Measurements from ENCODE around the gene CRYBA2.

The CRYBA2 gene

GRCh38 chr2:218993345-218994315 is at the start of gene CRYBA2:
CRYBA2 (minus strand) TSS chr2:218993422; CDS start chr2:218993176, 246 bp downstream.
- Histone ChIP-seq H3K4me1 (ENCODE audit: control insufficient read depth, insufficient read depth, low read length) (peaks cover 44% of the 10 kb centered on the region), H3K27me3 (ENCODE audit: control insufficient read depth, insufficient read depth, low read length) (peaks cover 88% of the 10 kb centered on the region), H3K4me3 (ENCODE audit: low read length) (no peak within 1 kb of the TSS), H3K9ac (ENCODE audit: low read length) (peak within 1 kb of the TSS; percentile 23), H3K36me3 (ENCODE audit: control insufficient read depth, insufficient read depth, low read length) (no peaks in the 10 kb centered on the region), H3K9me3 (ENCODE audit: control insufficient read depth, low read length) (no peaks in the 10 kb centered on the region)

GRCh38 chr2:219042750-219043149 is 49.5 kb upstream of the CRYBA2 start:
- H3K27me3 ChIP-seq (ENCODE audit: control insufficient read depth, insufficient read depth, low read length) = peaks cover 3% of the 10 kb centered on the region
- peaks cover 20% of the 10 kb centered on the region for H3K4me1 ChIP-seq (ENCODE audit: control insufficient read depth, insufficient read depth, low read length)
- no peaks in the 10 kb centered on the region for H3K36me3 ChIP-seq (ENCODE audit: control insufficient read depth, insufficient read depth, low read length)
- no peaks in the 10 kb centered on the region for H3K9me3 ChIP-seq (ENCODE audit: control insufficient read depth, low read length)
- H3K9ac ChIP-seq (ENCODE audit: low read length) = no peak overlapping the region
- no peak overlapping the region for H3K4me3 ChIP-seq (ENCODE audit: low read length)

- H3K27me3 ChIP-seq (ENCODE audit: control insufficient read depth, insufficient read depth, low read length) = peaks cover 3% of the 10 kb centered on the region
- H3K36me3 ChIP-seq (ENCODE audit: control insufficient read depth, insufficient read depth, low read length) = no peaks in the 10 kb centered on the region
- H3K4me1 ChIP-seq (ENCODE audit: control insufficient read depth, insufficient read depth, low read length) = peaks cover 25% of the 10 kb centered on the region
- H3K9ac ChIP-seq (ENCODE audit: low read length) = no peak overlapping the region
- no peaks in the 10 kb centered on the region for H3K9me3 ChIP-seq (ENCODE audit: control insufficient read depth, low read length)
- no peak overlapping the region for H3K4me3 ChIP-seq (ENCODE audit: low read length)
These were observed 48.9 kb upstream of the CRYBA2 start for GRCh38 chr2:219042157-219042556.

- H3K36me3 ChIP-seq (ENCODE audit: control insufficient read depth, insufficient read depth, low read length) = no peaks in the 10 kb centered on the region
- no peaks in the 10 kb centered on the region for H3K9me3 ChIP-seq (ENCODE audit: control insufficient read depth, low read length)
- peaks cover 3% of the 10 kb centered on the region for H3K27me3 ChIP-seq (ENCODE audit: control insufficient read depth, insufficient read depth, low read length)
- no peak within 1 kb of the TSS for H3K4me3 ChIP-seq (ENCODE audit: low read length)
- peaks cover 25% of the 10 kb centered on the region for H3K4me1 ChIP-seq (ENCODE audit: control insufficient read depth, insufficient read depth, low read length)
- no peak within 1 kb of the TSS for H3K9ac ChIP-seq (ENCODE audit: low read length)
These were observed 48.0 kb upstream of the CRYBA2 start, which contains the start of gene CFAP65 for GRCh38 chr2:219041252-219041651. CFAP65 (minus strand) TSS chr2:219041516; CDS start chr2:219039048, 2,468 bp downstream.

GRCh38 chr2:219038600-219038999 is 45.4 kb upstream of the CRYBA2 start:
- Histone ChIP-seq H3K27me3 (ENCODE audit: control insufficient read depth, insufficient read depth, low read length) (peaks cover 3% of the 10 kb centered on the region), H3K9me3 (ENCODE audit: control insufficient read depth, low read length) (no peaks in the 10 kb centered on the region), H3K9ac (ENCODE audit: low read length) (no peak overlapping the region), H3K4me1 (ENCODE audit: control insufficient read depth, insufficient read depth, low read length) (peaks cover 25% of the 10 kb centered on the region), H3K36me3 (ENCODE audit: control insufficient read depth, insufficient read depth, low read length) (no peaks in the 10 kb centered on the region), H3K4me3 (ENCODE audit: low read length) (no peak overlapping the region)

- no peaks in the 10 kb centered on the region for H3K9me3 ChIP-seq (ENCODE audit: control insufficient read depth, low read length)
- H3K4me1 ChIP-seq (ENCODE audit: control insufficient read depth, insufficient read depth, low read length) = peaks cover 23% of the 10 kb centered on the region
These were observed 44.7 kb upstream of the CRYBA2 start for GRCh38 chr2:219037783-219038499.

GRCh38 chr2:219035942-219036341 is 42.7 kb upstream of the CRYBA2 start:
- Histone ChIP-seq H3K36me3 (ENCODE audit: control insufficient read depth, insufficient read depth, low read length) (no peaks in the 10 kb centered on the region), H3K9me3 (ENCODE audit: control insufficient read depth, low read length) (no peaks in the 10 kb centered on the region), H3K9ac (ENCODE audit: low read length) (no peak overlapping the region), H3K4me3 (ENCODE audit: low read length) (no peak overlapping the region), H3K4me1 (ENCODE audit: control insufficient read depth, insufficient read depth, low read length) (peaks cover 19% of the 10 kb centered on the region), H3K27me3 (ENCODE audit: control insufficient read depth, insufficient read depth, low read length) (no peaks in the 10 kb centered on the region)

More at GRCh38 chr2:219037783-219038499, 44.7 kb upstream of the CRYBA2 start:
- H3K27me3 ChIP-seq (ENCODE audit: control insufficient read depth, insufficient read depth, low read length) = peaks cover 3% of the 10 kb centered on the region
- no peak overlapping the region for H3K9ac ChIP-seq (ENCODE audit: low read length)
- no peak overlapping the region for H3K4me3 ChIP-seq (ENCODE audit: low read length)
- H3K36me3 ChIP-seq (ENCODE audit: control insufficient read depth, insufficient read depth, low read length) = no peaks in the 10 kb centered on the region

- H3K4me1 ChIP-seq (ENCODE audit: control insufficient read depth, insufficient read depth, low read length) = peaks cover 19% of the 10 kb centered on the region
- no peaks in the 10 kb centered on the region for H3K9me3 ChIP-seq (ENCODE audit: control insufficient read depth, low read length)
- no peaks in the 10 kb centered on the region for H3K27me3 ChIP-seq (ENCODE audit: control insufficient read depth, insufficient read depth, low read length)
- H3K36me3 ChIP-seq (ENCODE audit: control insufficient read depth, insufficient read depth, low read length) = no peaks in the 10 kb centered on the region
- no peak overlapping the region for H3K9ac ChIP-seq (ENCODE audit: low read length)
- H3K4me3 ChIP-seq (ENCODE audit: low read length) = no peak overlapping the region
These were observed 41.6 kb upstream of the CRYBA2 start for GRCh38 chr2:219034823-219035222.

GRCh38 chr2:219032051-219032745 is 39.0 kb upstream of the CRYBA2 start:
- Histone ChIP-seq H3K9me3 (ENCODE audit: control insufficient read depth, low read length) (no peaks in the 10 kb centered on the region), H3K27me3 (ENCODE audit: control insufficient read depth, insufficient read depth, low read length) (peaks cover 3% of the 10 kb centered on the region), H3K4me1 (ENCODE audit: control insufficient read depth, insufficient read depth, low read length) (no peaks in the 10 kb centered on the region), H3K36me3 (ENCODE audit: control insufficient read depth, insufficient read depth, low read length) (no peaks in the 10 kb centered on the region), H3K9ac (ENCODE audit: low read length) (no peak overlapping the region), H3K4me3 (ENCODE audit: low read length) (no peak overlapping the region)

- Histone ChIP-seq H3K27me3 (ENCODE audit: control insufficient read depth, insufficient read depth, low read length) (peaks cover 3% of the 10 kb centered on the region), H3K36me3 (ENCODE audit: control insufficient read depth, insufficient read depth, low read length) (no peaks in the 10 kb centered on the region), H3K4me3 (ENCODE audit: low read length) (no peak overlapping the region), H3K4me1 (ENCODE audit: control insufficient read depth, insufficient read depth, low read length) (no peaks in the 10 kb centered on the region), H3K9ac (ENCODE audit: low read length) (no peak overlapping the region), H3K9me3 (ENCODE audit: control insufficient read depth, low read length) (no peaks in the 10 kb centered on the region)
These were observed 38.0 kb upstream of the CRYBA2 start for GRCh38 chr2:219031005-219031738.

- Histone ChIP-seq H3K36me3 (ENCODE audit: control insufficient read depth, insufficient read depth, low read length) (no peaks in the 10 kb centered on the region), H3K27me3 (ENCODE audit: control insufficient read depth, insufficient read depth, low read length) (peaks cover 3% of the 10 kb centered on the region), H3K4me3 (ENCODE audit: low read length) (no peak overlapping the region), H3K4me1 (ENCODE audit: control insufficient read depth, insufficient read depth, low read length) (no peaks in the 10 kb centered on the region), H3K9me3 (ENCODE audit: control insufficient read depth, low read length) (no peaks in the 10 kb centered on the region), H3K9ac (ENCODE audit: low read length) (no peak overlapping the region)
These were observed 37.1 kb upstream of the CRYBA2 start for GRCh38 chr2:219030177-219030940.
